SK-N-SH (cell line): Measurements from ENCODE around the gene TTC27. TPM values are rescaled to one million over a fixed set of nuclear protein-coding genes. Genes with fewer than 3 reads are reported as not detected.

Experiments used
- CTCF ChIA-PET: fragments of 300-600, 350-600 bp; formaldehyde crosslinking; extraction: SDS; loops from one replicate; lab custom pipeline; 2021; lab: Yijun Ruan, JAX
- POLR2A ChIA-PET: fragments of 350-600 bp; sonication (Branson Sonifier 250); formaldehyde crosslinking; extraction: SDS; loops from one replicate; lab custom pipeline; 2020; ENCODE audit warnings: antibody characterized with exemption, inconsistent platforms; lab: Yijun Ruan, JAX
- DNase-seq: peaks from one replicate; pipeline ENCODE4 v3.0.0; 2012
- H2AFZ ChIP-seq: fragments of 200-600 bp; sonication (generic); 2 replicates; pipeline ENCODE4 v1.8.1; 2016; ENCODE audit warnings: antibody characterized with exemption, mild to moderate bottlenecking, low read depth
- H3F3A ChIP-seq: fragments of 200-600 bp; sonication (generic); replicated peaks from 2 replicates; pipeline ENCODE3; 2016; ENCODE audit warnings: antibody characterized with exemption, mild to moderate bottlenecking; ENCODE audit not compliant: insufficient read depth
- H3K27ac ChIP-seq, 2 experiments: fragments of 200-500 bp in 1 of 2; fragments of 200-600 bp in 1 of 2; sonication (Bioruptor generic) in 1 of 2; sonication (generic), shearing (Covaris generic) in 1 of 2; 2 replicates each; pipeline versions ENCODE4 v1.5.1 to v1.6.1; 2014 to 2016; ENCODE audit warnings: low read depth in 2 of 2, inconsistent platforms in 1 of 2, low read length in 1 of 2, mild to moderate bottlenecking in 1 of 2, mixed read lengths in 1 of 2
- H3K27me3 ChIP-seq: fragments of 200-600 bp; sonication (generic), shearing (Covaris generic); 2 replicates; pipeline ENCODE4 v1.6.1; 2016; ENCODE audit warnings: mixed run types; ENCODE audit not compliant: insufficient read depth
- H3K36me3 ChIP-seq, 2 experiments: fragments of 200-500 bp in 1 of 2; fragments of 200-600 bp in 1 of 2; sonication (Bioruptor generic) in 1 of 2; sonication (generic) in 1 of 2; replicated peaks in 1 of 2; 2 replicates each; pipeline versions ENCODE3 to v1.5.1; 2014 to 2016; ENCODE audit warnings: low read length in 1 of 2, mild to moderate bottlenecking in 1 of 2; ENCODE audit not compliant: insufficient read depth in 2 of 2, control insufficient read depth in 1 of 2
- H3K4me1 ChIP-seq, 2 experiments: fragments of 200-500 bp in 1 of 2; fragments of 200-600 bp in 1 of 2; sonication (Bioruptor generic) in 1 of 2; sonication (generic), shearing (Covaris generic) in 1 of 2; 2 replicates each; pipeline versions ENCODE4 v1.5.1 to v1.6.1; 2014 to 2016; ENCODE audit warnings: low read depth in 1 of 2, low read length in 1 of 2, mixed run types in 1 of 2; ENCODE audit not compliant: insufficient read depth in 2 of 2, control insufficient read depth in 1 of 2
- H3K4me2 ChIP-seq: fragments of 200-600 bp; sonication (generic), shearing (Covaris generic); 2 replicates; pipeline ENCODE4 v1.6.1; 2017; ENCODE audit warnings: mixed run types
- H3K4me3 ChIP-seq, 2 experiments: fragments of 200-500 bp in 1 of 2; fragments of 200-600 bp in 1 of 2; sonication (Bioruptor generic) in 1 of 2; sonication (generic), shearing (Covaris generic) in 1 of 2; 2 replicates each; pipeline versions ENCODE4 v1.5.1 to v1.8.1; 2014 to 2016; ENCODE audit warnings: low read depth in 2 of 2, inconsistent platforms in 1 of 2, low read length in 1 of 2, mild to moderate bottlenecking in 1 of 2, mixed read lengths in 1 of 2, moderate library complexity in 1 of 2
- H3K79me2 ChIP-seq: fragments of 200-600 bp; sonication (generic); 2 replicates; pipeline ENCODE4 v1.8.1; 2017; ENCODE audit warnings: mild to moderate bottlenecking; ENCODE audit not compliant: insufficient read depth
- H3K9ac ChIP-seq: fragments of 200-600 bp; sonication (generic); 2 replicates; pipeline ENCODE4 v1.6.1; 2017; ENCODE audit warnings: mixed run types
- H3K9me2 ChIP-seq: fragments of 200-600 bp; sonication (generic); 2 replicates; pipeline ENCODE4 v1.6.1; 2017; ENCODE audit warnings: mixed run types
- H3K9me3 ChIP-seq: fragments of 200-600 bp; sonication (generic); 2 replicates; pipeline ENCODE4 v1.6.1; 2017; ENCODE audit warnings: mixed run types, mild to moderate bottlenecking, moderate library complexity
- H4K20me1 ChIP-seq: fragments of 200-600 bp; sonication (generic); 2 replicates; pipeline ENCODE4 v1.6.1; 2017; ENCODE audit warnings: mild to moderate bottlenecking, mixed run types; ENCODE audit not compliant: insufficient read depth
- CHD2 ChIP-seq: fragments of 150-350 bp; IDR thresholded peaks from 2 replicates; pipeline ENCODE4 v1.6.1; 2018; ENCODE audit warnings: low read length; ENCODE audit not compliant: partially characterized antibody
- ELF1 ChIP-seq: IDR thresholded peaks from 2 replicates; pipeline ENCODE4 v1.4.0; 2012
- EP300 ChIP-seq, 2 experiments: IDR thresholded peaks; 2 replicates each; pipeline versions ENCODE4 v1.4.0 to v1.6.1; 2012; ENCODE audit warnings: borderline replicate concordance in 1 of 2, low read depth in 1 of 2, low read length in 1 of 2
- EZH2phosphoT487 ChIP-seq: fragments of 200-600 bp; sonication (generic); IDR thresholded peaks from 2 replicates; pipeline ENCODE4 v1.6.1; 2017; ENCODE audit warnings: low read depth, mixed run types, mild to moderate bottlenecking, antibody characterized with exemption, moderate library complexity, borderline replicate concordance
- FOXJ3 ChIP-seq: sonication (generic); formaldehyde crosslinking; IDR thresholded peaks from 2 replicates; pipeline ENCODE4 v1.5.1; 2020; ENCODE audit warnings: mild to moderate bottlenecking, missing genetic modification reagents
- FOXM1 ChIP-seq: IDR thresholded peaks from 2 replicates; pipeline ENCODE4 v1.4.0; 2012; ENCODE audit warnings: low read depth, mild to moderate bottlenecking
- GABPA ChIP-seq: IDR thresholded peaks from 2 replicates; pipeline ENCODE4 v1.4.0; 2012; ENCODE audit warnings: low read depth, mild to moderate bottlenecking
- MXI1 ChIP-seq: IDR thresholded peaks from 2 replicates; pipeline ENCODE4 v1.6.1; 2012; ENCODE audit warnings: mild to moderate bottlenecking, low read depth, low read length, improper control_type of control experiment
- NFIC ChIP-seq: IDR thresholded peaks from 2 replicates; pipeline ENCODE4 v1.4.0; 2012; ENCODE audit warnings: borderline replicate concordance
- NRF1 ChIP-seq: IDR thresholded peaks from 2 replicates; pipeline ENCODE4 v1.6.1; 2012; ENCODE audit warnings: low read depth, mild to moderate bottlenecking, low read length
- RAD21 ChIP-seq: IDR thresholded peaks from 2 replicates; pipeline ENCODE4 v1.6.1; 2012; ENCODE audit warnings: mild to moderate bottlenecking, low read length
- RCOR1 ChIP-seq: fragments of 150-350 bp; IDR thresholded peaks from 2 replicates; pipeline ENCODE4 v1.6.1; 2017; ENCODE audit warnings: antibody characterized with exemption, low read length
- RFX5 ChIP-seq: IDR thresholded peaks from 2 replicates; pipeline ENCODE4 v1.6.1; 2012; ENCODE audit warnings: mild to moderate bottlenecking, improper control_type of control experiment, low read length
- SMC3 ChIP-seq: IDR thresholded peaks from 2 replicates; pipeline ENCODE4 v1.6.1; 2012; ENCODE audit warnings: low read depth, low read length, improper control_type of control experiment
- TAF1 ChIP-seq: IDR thresholded peaks from 2 replicates; pipeline ENCODE4 v1.6.1; 2012; ENCODE audit warnings: low read depth, mild to moderate bottlenecking, low read length, moderate library complexity, borderline replicate concordance
- TEAD4 ChIP-seq: IDR thresholded peaks from 2 replicates; pipeline ENCODE4 v1.4.0; 2012; ENCODE audit warnings: mild to moderate bottlenecking, borderline replicate concordance; ENCODE audit not compliant: insufficient read depth
- USF2 ChIP-seq: fragments of 150-350 bp; IDR thresholded peaks from 2 replicates; pipeline ENCODE4 v1.6.1; 2017; ENCODE audit warnings: antibody characterized with exemption, low read length, low read depth, borderline replicate concordance
- ZBTB33 ChIP-seq: IDR thresholded peaks from 2 replicates; pipeline ENCODE4 v1.4.0; 2012; ENCODE audit warnings: low read depth, borderline replicate concordance
- WGBS: methylation state at CpG from one replicate; pipeline ENCODE4 v1.1.6; 2017; ENCODE audit warnings: low lambda C conversion rate; 5-methylcytosine and 5-hydroxymethylcytosine counted together
- polyA plus RNA-seq, 3 experiments: library from polyadenylated mRNA; depleted of rRNA; stranded (reverse); fragments of >200 nt; gene quantifications; 2 replicates each; pipeline ENCODE4 v1.2.3, GENCODE V29; 2012
- TF ChIP-seq, protein P1 (sequence below): fragments of 150-350 bp; IDR thresholded peaks from 2 replicates; pipeline ENCODE4 v1.6.1; 2016; ENCODE audit warnings: mild to moderate bottlenecking, low read depth, low read length

TTC27 gene
- polyA plus RNA-seq, 1 of the 3 experiments (the other 2 are of a cell fraction), result 14.4 TPM

GRCh38 chr2:32798829-32799228 is 171.0 kb downstream of the TTC27 start:
- WGBS, result 92% methylated on average over 2 of the region's 2 CpGs
- H3K27me3 ChIP-seq, result no peaks in the 10 kb centered on the region
- no peaks in the 10 kb centered on the region for H3K9me2 ChIP-seq
- no peaks in the 10 kb centered on the region for H3K79me2 ChIP-seq
- H3K9ac ChIP-seq, result no peak overlapping the region
- TF ChIP-seq GABPA (no peak), ELF1 (no peak), FOXJ3 (no peak), EP300 (IDR thresholded peaks at IDR 0.05; ENCODE audit: borderline replicate concordance in 1 of 2, low read depth in 1 of 2, low read length in 1 of 2) (no peak), RFX5 (no peak), TEAD4 (no peak), USF2 (no peak), RCOR1 (no peak), MXI1 (no peak), TAF1 (no peak), FOXM1 (no peak), RAD21 (no peak), SMC3 (no peak), ZBTB33 (no peak), NRF1 (no peak), NFIC (no peak), EZH2phosphoT487 (no peak), CHD2 (no peak)
- TF ChIP-seq, protein P1, sequence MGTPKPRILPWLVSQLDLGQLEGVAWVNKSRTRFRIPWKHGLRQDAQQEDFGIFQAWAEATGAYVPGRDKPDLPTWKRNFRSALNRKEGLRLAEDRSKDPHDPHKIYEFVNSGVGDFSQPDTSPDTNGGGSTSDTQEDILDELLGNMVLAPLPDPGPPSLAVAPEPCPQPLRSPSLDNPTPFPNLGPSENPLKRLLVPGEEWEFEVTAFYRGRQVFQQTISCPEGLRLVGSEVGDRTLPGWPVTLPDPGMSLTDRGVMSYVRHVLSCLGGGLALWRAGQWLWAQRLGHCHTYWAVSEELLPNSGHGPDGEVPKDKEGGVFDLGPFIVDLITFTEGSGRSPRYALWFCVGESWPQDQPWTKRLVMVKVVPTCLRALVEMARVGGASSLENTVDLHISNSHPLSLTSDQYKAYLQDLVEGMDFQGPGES, result no peak
- peaks cover 0 to 10% of the 10 kb centered on the region in 2 experiments for H3K36me3 ChIP-seq
- H3F3A ChIP-seq, result peaks cover 6% of the 10 kb centered on the region
- POLR2A ChIA-PET, result no interaction called here
- CTCF ChIA-PET, result interaction anchor here (1.2 kb wide), 1 partner anchor 25 kb away, joined by 4 read pairs; no protein-coding TSS in a partner anchor
- H3K4me3 ChIP-seq, result no peak overlapping the region
- no peak overlapping the region; a peak in 1 of 4 replicates for H3K27ac ChIP-seq
- H3K4me2 ChIP-seq, result no peak overlapping the region
- DNase-seq, result no peak
- H2AFZ ChIP-seq, result no peak overlapping the region
- no peaks in the 10 kb centered on the region for H3K9me3 ChIP-seq
- no peaks in the 10 kb centered on the region for H3K4me1 ChIP-seq
- H4K20me1 ChIP-seq, result no peaks in the 10 kb centered on the region
